Mesenchymal stem cell (in vitro differentiated cells and primary cell): ENCODE data around the gene CASP2.

Source experiments
- DNase-seq: peaks from one replicate; pipeline ENCODE4 v3.0.0-alpha.2; 2013
- H2AFZ ChIP-seq: one replicate; pipeline ENCODE4 v1.6.1; 2013; ENCODE audit warnings: low read depth, mild to moderate bottlenecking, control low read depth, inconsistent platforms, low read length, moderate library complexity
- H2AK5ac ChIP-seq: 2 replicates; pipeline ENCODE4 v1.6.1; 2013; ENCODE audit warnings: low read length, moderate library complexity, mild to moderate bottlenecking, inconsistent platforms; ENCODE audit not compliant: severe bottlenecking
- H2BK120ac ChIP-seq: one replicate; pipeline ENCODE4 v1.6.1; 2013; ENCODE audit warnings: low read depth, mild to moderate bottlenecking, inconsistent platforms, low read length, moderate library complexity
- H2BK12ac ChIP-seq, 2 experiments: one replicate each; pipeline ENCODE4 v1.6.1; 2013; ENCODE audit warnings: inconsistent platforms in 2 of 2, low read length in 2 of 2, mild to moderate bottlenecking in 2 of 2, moderate library complexity in 2 of 2, control low read depth in 1 of 2
- H2BK15ac ChIP-seq: one replicate; pipeline ENCODE4 v1.6.1; 2013; ENCODE audit warnings: mild to moderate bottlenecking, low read depth, inconsistent platforms; ENCODE audit not compliant: poor library complexity, severe bottlenecking
- H2BK5ac ChIP-seq: 2 replicates; pipeline ENCODE4 v1.6.1; 2013; ENCODE audit warnings: low read depth, mild to moderate bottlenecking, low read length, control low read depth, inconsistent platforms; ENCODE audit not compliant: poor library complexity, severe bottlenecking
- H3K14ac ChIP-seq, 2 experiments: one replicate each; pipeline ENCODE4 v1.6.1; 2013; ENCODE audit warnings: inconsistent platforms in 2 of 2, low read length in 2 of 2, control low read depth in 1 of 2, mild to moderate bottlenecking in 1 of 2, moderate library complexity in 1 of 2
- H3K18ac ChIP-seq, 2 experiments: one replicate each; pipeline ENCODE4 v1.6.1; 2013; ENCODE audit warnings: inconsistent platforms in 2 of 2, low read length in 2 of 2, control low read depth in 1 of 2, low read depth in 1 of 2, mild to moderate bottlenecking in 1 of 2
- H3K23ac ChIP-seq, 2 experiments: one replicate each; pipeline ENCODE4 v1.6.1; 2013; ENCODE audit warnings: inconsistent platforms in 2 of 2, low read length in 2 of 2, mild to moderate bottlenecking in 2 of 2, moderate library complexity in 2 of 2, control low read depth in 1 of 2
- H3K27ac ChIP-seq: 2 replicates; pipeline ENCODE4 v1.5.1; 2013; ENCODE audit warnings: mild to moderate bottlenecking, moderate library complexity, low read length, control low read depth, inconsistent platforms; ENCODE audit not compliant: poor library complexity, severe bottlenecking
- H3K27me3 ChIP-seq, 2 experiments: 2 replicates each; pipeline versions ENCODE4 v1.6.1 to v1.7.0; 2013; ENCODE audit warnings: low read length in 2 of 2, mild to moderate bottlenecking in 2 of 2, moderate library complexity in 2 of 2, control low read depth in 1 of 2, inconsistent platforms in 1 of 2; ENCODE audit not compliant: control insufficient read depth in 1 of 2, insufficient read depth in 1 of 2
- H3K36me3 ChIP-seq, 2 experiments: 2 replicates each; pipeline versions ENCODE4 v1.6.1 to v1.7.0; 2013; ENCODE audit warnings: low read length in 2 of 2, control low read depth in 1 of 2, inconsistent platforms in 1 of 2, low read depth in 1 of 2, mild to moderate bottlenecking in 1 of 2; ENCODE audit not compliant: insufficient read depth in 2 of 2, control insufficient read depth in 1 of 2
- H3K4ac ChIP-seq, 2 experiments: one replicate each; pipeline ENCODE4 v1.6.1; 2013; ENCODE audit warnings: inconsistent platforms in 2 of 2, low read length in 2 of 2, mild to moderate bottlenecking in 2 of 2, moderate library complexity in 2 of 2, control low read depth in 1 of 2, low read depth in 1 of 2
- H3K4me1 ChIP-seq: 2 replicates; pipeline ENCODE4 v1.6.1; 2013; ENCODE audit warnings: low read depth, low read length, control low read depth; ENCODE audit not compliant: control insufficient read depth, insufficient read depth
- H3K4me2 ChIP-seq: 2 replicates; pipeline ENCODE4 v1.6.1; 2013; ENCODE audit warnings: low read length, mild to moderate bottlenecking, inconsistent platforms; ENCODE audit not compliant: poor library complexity, severe bottlenecking
- H3K4me3 ChIP-seq, 2 experiments: 2 replicates each; pipeline versions ENCODE4 v1.5.1 to v1.7.0; 2013; ENCODE audit warnings: low read length in 2 of 2, mild to moderate bottlenecking in 2 of 2, control low read depth in 1 of 2, low read depth in 1 of 2; ENCODE audit not compliant: insufficient read depth in 1 of 2
- H3K79me1 ChIP-seq: replicated peaks from 2 replicates; pipeline ENCODE4 v1.6.1; 2013; ENCODE audit warnings: mild to moderate bottlenecking, control low read depth, low read length, inconsistent platforms; ENCODE audit not compliant: poor library complexity, severe bottlenecking
- H3K9ac ChIP-seq: 2 replicates; pipeline ENCODE4 v1.7.0; 2013; ENCODE audit warnings: mild to moderate bottlenecking, low read length, moderate library complexity
- H3K9me3 ChIP-seq: 2 replicates; pipeline ENCODE4 v1.7.0; 2013; ENCODE audit warnings: mild to moderate bottlenecking, low read length; ENCODE audit not compliant: control insufficient read depth
- H4K8ac ChIP-seq: one replicate; pipeline ENCODE4 v1.6.1; 2013; ENCODE audit warnings: inconsistent platforms, mild to moderate bottlenecking, low read length, moderate library complexity
- H4K91ac ChIP-seq: one replicate; pipeline ENCODE4 v1.6.1; 2013; ENCODE audit warnings: mild to moderate bottlenecking, low read length, inconsistent platforms
- WGBS: methylation state at CpG from one replicate; pipeline ENCODE4 v1.1.7; 2013; ENCODE audit warnings: mixed read lengths; 5-methylcytosine and 5-hydroxymethylcytosine counted together

The CASP2 gene

GRCh38 chr7:143320620-143321019 lies 32.5 kb downstream of the CASP2 start:
- no peak overlapping the region for H2BK5ac ChIP-seq
- H3K4me3 ChIP-seq, result no peak overlapping the region
- DNase-seq, result no peak
- H3K79me1 ChIP-seq, result no peaks in the 10 kb centered on the region
- no peaks in the 10 kb centered on the region for H3K9me3 ChIP-seq
- peak overlapping the region in 1 of 2 experiments; percentile 18 for H2BK12ac ChIP-seq
- H2AK5ac ChIP-seq, result no peak overlapping the region
- no peaks in the 10 kb centered on the region for H3K36me3 ChIP-seq
- H3K4me1 ChIP-seq, result peaks cover 3% of the 10 kb centered on the region
- H2AFZ ChIP-seq, result no peak overlapping the region
- H3K27ac ChIP-seq, result no peak overlapping the region
- H2BK15ac ChIP-seq, result no peak overlapping the region
- H3K9ac ChIP-seq, result no peak overlapping the region
- no peak overlapping the region for H3K18ac ChIP-seq
- no peak overlapping the region for H4K8ac ChIP-seq
- no peak overlapping the region for H2BK120ac ChIP-seq
- no peak overlapping the region for H3K4me2 ChIP-seq
- H3K4ac ChIP-seq, result no peak overlapping the region
- 86% methylated on average over 7 of the region's 9 CpGs for WGBS
- no peaks in the 10 kb centered on the region for H3K27me3 ChIP-seq
- no peak overlapping the region for H3K23ac ChIP-seq
- no peak overlapping the region for H3K14ac ChIP-seq
- no peak overlapping the region for H4K91ac ChIP-seq

- Histone ChIP-seq H3K14ac (no peak overlapping the region), H2BK15ac (no peak overlapping the region), H4K8ac (no peak overlapping the region), H2BK12ac (peak overlapping the region; percentile 89 to 97), H3K4me1 (peaks cover 3% of the 10 kb centered on the region), H3K4ac (peak overlapping the region in 1 of 2 experiments; percentile 1), H2BK5ac (no peak overlapping the region), H3K18ac (peak overlapping the region; percentile 18 to 45), H4K91ac (peak overlapping the region; percentile 75), H2BK120ac (peak overlapping the region; percentile 24), H3K23ac (no peak overlapping the region), H2AK5ac (no peak overlapping the region), H3K4me2 (no peak overlapping the region), H3K9me3 (no peaks in the 10 kb centered on the region), H3K4me3 (no peak overlapping the region), H3K79me1 (no peaks in the 10 kb centered on the region), H3K9ac (no peak overlapping the region), H3K27me3 (no peaks in the 10 kb centered on the region), H3K36me3 (no peaks in the 10 kb centered on the region), H3K27ac (no peak overlapping the region), H2AFZ (no peak overlapping the region)
- no peak for DNase-seq
- 93% methylated on average over 10 of the region's 10 CpGs for WGBS
Observed at GRCh38 chr7:143321242-143321641, 33.1 kb downstream of the CASP2 start.

GRCh38 chr7:143321734-143322133 lies 33.6 kb downstream of the CASP2 start:
- Histone ChIP-seq H3K18ac (peak overlapping the region; percentile 76 to 79), H4K91ac (peak overlapping the region; percentile 66), H3K4me2 (no peak overlapping the region), H2BK15ac (peak overlapping the region; percentile 34), H2AK5ac (no peak overlapping the region), H3K4ac (no peak overlapping the region), H2AFZ (no peak overlapping the region), H3K36me3 (no peaks in the 10 kb centered on the region), H3K4me1 (peaks cover 1% of the 10 kb centered on the region), H2BK120ac (no peak overlapping the region), H3K79me1 (no peaks in the 10 kb centered on the region), H3K14ac (peak overlapping the region in 1 of 2 experiments; percentile 41), H3K9me3 (no peaks in the 10 kb centered on the region), H3K23ac (no peak overlapping the region), H3K4me3 (no peak overlapping the region), H3K9ac (no peak overlapping the region), H2BK12ac (peak overlapping the region; percentile 29 to 97), H3K27ac (no peak overlapping the region), H2BK5ac (no peak overlapping the region), H3K27me3 (no peaks in the 10 kb centered on the region), H4K8ac (peak overlapping the region; percentile 13)
- WGBS, result 82% methylated on average over 4 of the region's 4 CpGs
- DNase-seq, result no peak

- no peaks in the 10 kb centered on the region for H3K9me3 ChIP-seq
- no peaks in the 10 kb centered on the region for H3K79me1 ChIP-seq
- H3K4me1 ChIP-seq, result no peaks in the 10 kb centered on the region
- peak overlapping the region; percentile 22 to 88 for H3K4ac ChIP-seq
- H2BK12ac ChIP-seq, result peak overlapping the region; percentile 75 to 99
- H3K27ac ChIP-seq, result no peak overlapping the region
- H2BK5ac ChIP-seq, result no peak overlapping the region
- 78% methylated on average over 20 of the region's 23 CpGs for WGBS
- peak; percentile 28 for DNase-seq
- H3K27me3 ChIP-seq, result no peaks in the 10 kb centered on the region
- H2AK5ac ChIP-seq, result no peak overlapping the region
- H3K18ac ChIP-seq, result peak overlapping the region; percentile 67 to 93
- H2BK120ac ChIP-seq, result peak overlapping the region; percentile 69
- H3K14ac ChIP-seq, result peak overlapping the region in 1 of 2 experiments; percentile 89
- no peak overlapping the region for H3K9ac ChIP-seq
- H2AFZ ChIP-seq, result peak overlapping the region; percentile 42
- H4K91ac ChIP-seq, result peak overlapping the region; percentile 80
- no peaks in the 10 kb centered on the region for H3K36me3 ChIP-seq
- H4K8ac ChIP-seq, result peak overlapping the region; percentile 92
- H2BK15ac ChIP-seq, result no peak overlapping the region
- no peak overlapping the region for H3K4me2 ChIP-seq
- no peak overlapping the region for H3K23ac ChIP-seq
- H3K4me3 ChIP-seq, result no peak overlapping the region
Observed at GRCh38 chr7:143322760-143323633, 34.8 kb downstream of the CASP2 start.
